Measurements from ENCODE around the gene LONP1. TPM values are rescaled to one million over a fixed set of nuclear protein-coding genes. Genes with fewer than 3 reads are reported as not detected.

Gene LONP1
- total and polyA plus RNA-seq, 2 experiments from 2014 or later, result 77.5 to 119 TPM

DNA sequence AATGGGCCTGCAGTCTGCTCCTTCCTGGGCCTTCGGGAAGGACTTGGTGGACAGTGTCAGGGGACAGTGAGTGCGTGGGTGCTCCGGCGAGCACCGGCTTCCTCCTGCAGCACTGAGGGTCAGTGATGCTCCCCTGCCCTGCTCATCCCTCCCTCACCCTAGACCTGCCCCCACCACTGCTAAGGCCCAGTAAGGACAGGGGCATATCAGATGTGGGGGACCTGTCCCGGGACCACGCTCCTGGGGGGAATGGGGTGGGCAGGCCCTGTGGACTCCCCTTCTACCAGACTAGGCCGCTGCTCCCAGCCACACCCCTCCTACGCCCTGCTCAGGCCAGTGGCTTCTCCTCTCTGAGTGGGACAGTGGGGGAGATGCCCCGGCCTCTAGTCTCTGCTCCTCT lies 42.8 kb downstream of the LONP1 start:
- Histone ChIP-seq H3K4me2 (ENCODE audit: unreplicated experiment) (no peak overlapping the region), H4K20me1 (ENCODE audit: insufficient read depth) (no peaks in the 10 kb centered on the region), H3K27ac (no peak overlapping the region), H3K4me1 (ENCODE audit: insufficient read depth) (no peaks in the 10 kb centered on the region), H3K9me3 (ENCODE audit: low read depth) (no peaks in the 10 kb centered on the region), H3K36me3 (ENCODE audit: low read depth) (no peaks in the 10 kb centered on the region), H3K27me3 (replicated peaks; ENCODE audit: insufficient read depth) (no peaks in the 10 kb centered on the region), H3K79me2 (ENCODE audit: insufficient read depth) (peaks cover 15% of the 10 kb centered on the region), H2AFZ (no peak overlapping the region), H3F3A (ENCODE audit: insufficient read depth) (no peaks in the 10 kb centered on the region), H3K9ac (no peak overlapping the region), H3K4me3 (no peak overlapping the region), H3K9me2 (ENCODE audit: insufficient read depth) (no peaks in the 10 kb centered on the region)
- no peak for TF ChIP-seq EZH2phosphoT487 (IDR thresholded peaks at IDR 0.05; ENCODE audit: insufficient read depth, low read depth)
- no peak for TF ChIP-seq EZH2 (IDR thresholded peaks at IDR 0.05; ENCODE audit: insufficient read depth, poor library complexity, severe bottlenecking)
- in situ Hi-C loops (cut with MboI), result no loop called here
- no peak for DNase-seq
- 86 to 87% methylated on average over 9 to 10 of the region's 10 CpGs for WGBS, 2 experiments (ENCODE audit: low coverage in 1 of 2, low lambda C conversion rate in 2 of 2, missing lambda C conversion rate in 2 of 2)

DNA sequence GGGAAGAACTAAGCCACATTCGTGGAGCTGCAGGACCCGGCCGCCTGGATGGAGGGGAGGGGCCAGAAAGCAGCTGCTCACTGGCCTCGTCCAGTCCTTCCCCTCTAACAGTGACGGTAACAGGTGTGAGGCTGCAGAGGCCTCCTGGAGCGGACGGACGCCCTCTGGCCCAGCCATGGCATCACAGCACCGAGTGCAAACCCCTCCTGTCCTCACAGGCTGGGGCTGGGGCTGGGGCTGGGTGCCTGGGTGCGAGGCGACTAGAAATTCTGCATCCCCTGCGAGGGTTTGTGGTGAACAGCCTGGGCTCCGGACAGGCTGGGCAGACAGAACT lies 43.2 kb downstream of the LONP1 start:
- DNase-seq, result no peak
- Histone ChIP-seq H3K27ac (no peak overlapping the region), H3K9me2 (ENCODE audit: insufficient read depth) (no peaks in the 10 kb centered on the region), H3K36me3 (ENCODE audit: low read depth) (no peaks in the 10 kb centered on the region), H3K27me3 (replicated peaks; ENCODE audit: insufficient read depth) (no peaks in the 10 kb centered on the region), H3K9ac (no peak overlapping the region), H3K9me3 (ENCODE audit: low read depth) (no peaks in the 10 kb centered on the region), H3K79me2 (ENCODE audit: insufficient read depth) (peaks cover 15% of the 10 kb centered on the region), H3K4me1 (ENCODE audit: insufficient read depth) (no peaks in the 10 kb centered on the region), H3K4me2 (ENCODE audit: unreplicated experiment) (no peak overlapping the region), H4K20me1 (ENCODE audit: insufficient read depth) (no peaks in the 10 kb centered on the region), H2AFZ (no peak overlapping the region), H3K4me3 (no peak overlapping the region), H3F3A (ENCODE audit: insufficient read depth) (0 out of 2 replicates have a peak, but pooled peaks cover 3% of the 10 kb centered on the region)
- in situ Hi-C loops (cut with MboI), result no loop called here
- 61 to 69% methylated on average over 13 of the region's 13 CpGs for WGBS, 2 experiments (ENCODE audit: low coverage in 1 of 2, low lambda C conversion rate in 2 of 2, missing lambda C conversion rate in 2 of 2)
- TF ChIP-seq EZH2 (IDR thresholded peaks at IDR 0.05; ENCODE audit: insufficient read depth, poor library complexity, severe bottlenecking), result no peak
- no peak for TF ChIP-seq EZH2phosphoT487 (IDR thresholded peaks at IDR 0.05; ENCODE audit: insufficient read depth, low read depth)

DNA sequence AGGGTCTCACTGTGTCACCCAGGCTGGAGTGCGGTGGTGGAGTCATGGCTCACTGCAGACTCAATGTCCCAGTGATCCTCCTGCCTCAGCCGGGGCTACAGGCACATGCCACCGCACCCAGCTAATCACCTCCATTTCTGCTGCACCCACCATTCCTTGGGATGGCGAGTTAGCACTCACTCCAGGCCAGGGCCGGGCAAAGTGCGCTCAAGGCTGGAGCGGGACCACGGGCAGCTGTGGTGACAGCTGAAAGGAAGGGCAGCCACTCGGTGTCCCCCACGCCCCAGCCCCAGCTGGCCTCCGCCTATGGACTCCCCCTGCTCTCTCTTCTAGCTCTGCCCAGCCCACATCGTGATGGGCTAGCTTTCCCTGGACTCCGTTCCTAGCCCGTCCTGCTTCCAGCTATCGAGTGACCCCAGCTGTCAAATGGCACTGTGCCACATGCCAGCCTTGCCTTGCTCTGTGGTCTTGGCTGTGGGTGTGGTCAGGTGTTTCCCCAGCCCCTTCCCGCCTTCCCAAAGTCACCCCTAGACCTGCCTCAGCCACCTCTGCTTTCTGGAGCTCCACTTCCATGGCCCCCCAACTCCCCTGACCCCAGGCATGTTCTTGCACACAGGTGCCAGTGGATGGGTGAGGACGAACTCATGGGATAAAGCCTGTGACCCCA lies 43.7 kb downstream of the LONP1 start:
- H4K20me1 ChIP-seq (ENCODE audit: insufficient read depth), result no peaks in the 10 kb centered on the region
- no peak for TF ChIP-seq EZH2phosphoT487 (IDR thresholded peaks at IDR 0.05; ENCODE audit: insufficient read depth, low read depth)
- TF ChIP-seq EZH2 (IDR thresholded peaks at IDR 0.05; ENCODE audit: insufficient read depth, poor library complexity, severe bottlenecking), result no peak
- 67 to 69% methylated on average over 17 of the region's 17 CpGs for WGBS, 2 experiments (ENCODE audit: low coverage in 1 of 2, low lambda C conversion rate in 2 of 2, missing lambda C conversion rate in 2 of 2)
- no peak overlapping the region for H3K4me3 ChIP-seq
- H3K36me3 ChIP-seq (ENCODE audit: low read depth), result no peaks in the 10 kb centered on the region
- in situ Hi-C loops (cut with MboI), result no loop called here
- no peak overlapping the region for H3K4me2 ChIP-seq (ENCODE audit: unreplicated experiment)
- no peaks in the 10 kb centered on the region for H3K9me3 ChIP-seq (ENCODE audit: low read depth)
- H3K9ac ChIP-seq, result no peak overlapping the region
- no peaks in the 10 kb centered on the region for H3K4me1 ChIP-seq (ENCODE audit: insufficient read depth)
- 0 out of 2 replicates have a peak, but pooled peaks cover 7% of the 10 kb centered on the region for H3F3A ChIP-seq (ENCODE audit: insufficient read depth)
- no peaks in the 10 kb centered on the region for H3K27me3 ChIP-seq (replicated peaks; ENCODE audit: insufficient read depth)
- H3K9me2 ChIP-seq (ENCODE audit: insufficient read depth), result no peaks in the 10 kb centered on the region
- no peak overlapping the region for H3K27ac ChIP-seq
- H2AFZ ChIP-seq, result no peak overlapping the region
- H3K79me2 ChIP-seq (ENCODE audit: insufficient read depth), result peaks cover 15% of the 10 kb centered on the region
- DNase-seq, result no peak

DNA sequence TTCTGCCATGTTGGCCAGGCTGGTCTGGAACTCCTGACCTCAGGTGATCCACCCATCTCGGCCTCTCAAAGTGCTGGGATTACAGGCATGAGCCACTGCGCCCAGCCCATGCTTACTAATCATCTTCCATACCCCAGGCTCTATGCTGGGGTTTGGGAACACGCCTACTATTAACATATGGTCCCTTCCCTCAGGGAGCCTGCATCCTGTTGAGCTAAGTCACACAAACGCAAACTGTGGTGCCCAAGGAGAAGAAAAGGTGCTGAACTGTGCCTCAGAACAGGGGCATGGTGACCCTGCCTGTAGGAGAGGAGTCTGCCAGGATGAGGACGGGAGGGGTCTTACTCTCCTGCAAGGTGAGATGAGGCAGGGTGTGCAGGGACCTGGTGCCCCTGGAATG lies 45.2 kb downstream of the LONP1 start:
- no peak overlapping the region for H2AFZ ChIP-seq
- H3K9ac ChIP-seq, result no peak overlapping the region
- no peak overlapping the region for H3K4me2 ChIP-seq (ENCODE audit: unreplicated experiment)
- H3K79me2 ChIP-seq (ENCODE audit: insufficient read depth), result peaks cover 10% of the 10 kb centered on the region
- H3K9me2 ChIP-seq (ENCODE audit: insufficient read depth), result no peaks in the 10 kb centered on the region
- H3K4me1 ChIP-seq (ENCODE audit: insufficient read depth), result no peaks in the 10 kb centered on the region
- no peak overlapping the region for H3K4me3 ChIP-seq
- DNase-seq, result no peak
- 66 to 69% methylated on average over 5 of the region's 5 CpGs for WGBS, 2 experiments (ENCODE audit: low coverage in 1 of 2, low lambda C conversion rate in 2 of 2, missing lambda C conversion rate in 2 of 2)
- in situ Hi-C loops (cut with MboI), result no loop called here
- TF ChIP-seq EZH2 (IDR thresholded peaks at IDR 0.05; ENCODE audit: insufficient read depth, poor library complexity, severe bottlenecking) (no peak), EZH2phosphoT487 (IDR thresholded peaks at IDR 0.05; ENCODE audit: insufficient read depth, low read depth) (no peak)
- no peaks in the 10 kb centered on the region for H4K20me1 ChIP-seq (ENCODE audit: insufficient read depth)
- H3K27ac ChIP-seq, result no peak overlapping the region
- H3F3A ChIP-seq (ENCODE audit: insufficient read depth), result 0 out of 2 replicates have a peak, but pooled peaks cover 7% of the 10 kb centered on the region
- no peaks in the 10 kb centered on the region for H3K36me3 ChIP-seq (ENCODE audit: low read depth)
- H3K9me3 ChIP-seq (ENCODE audit: low read depth), result no peaks in the 10 kb centered on the region
- no peaks in the 10 kb centered on the region for H3K27me3 ChIP-seq (replicated peaks; ENCODE audit: insufficient read depth)

All from GM23248 (cell line).